ENCODE measurements around the gene CFDP1. TPM values are rescaled to one million over a fixed set of nuclear protein-coding genes. Genes with fewer than 3 reads are reported as not detected.
A peak's percentile ranks its signal among the peaks of the same experiment; 100 is the strongest.

Gene CFDP1
- total and polyA plus RNA-seq, 12 donors = 40.6 to 129 (median 61.4) TPM

DNA sequence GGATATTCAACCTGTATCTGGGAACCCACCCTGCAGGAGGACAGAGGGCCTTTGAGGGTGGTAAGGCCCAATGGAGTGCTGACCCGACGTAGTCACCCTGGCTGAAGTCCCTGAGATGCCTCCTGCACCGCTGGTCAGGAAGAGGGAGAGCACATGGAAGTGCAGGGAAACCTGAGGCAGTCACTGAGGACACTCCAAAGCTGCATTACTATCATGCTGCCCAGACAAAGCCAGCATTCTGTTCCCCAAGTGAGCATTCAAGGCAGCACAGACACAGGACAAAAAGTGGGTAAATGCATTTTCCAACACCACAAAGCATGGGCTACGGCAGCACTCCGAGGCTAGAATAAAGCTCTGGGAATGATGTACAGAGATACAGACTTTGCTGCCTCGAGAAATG, 135.0 kb downstream of the CFDP1 start:
- no peak for TF ChIP-seq POLR2A (IDR thresholded peaks at IDR 0.05)
- TF ChIP-seq, protein P1, sequence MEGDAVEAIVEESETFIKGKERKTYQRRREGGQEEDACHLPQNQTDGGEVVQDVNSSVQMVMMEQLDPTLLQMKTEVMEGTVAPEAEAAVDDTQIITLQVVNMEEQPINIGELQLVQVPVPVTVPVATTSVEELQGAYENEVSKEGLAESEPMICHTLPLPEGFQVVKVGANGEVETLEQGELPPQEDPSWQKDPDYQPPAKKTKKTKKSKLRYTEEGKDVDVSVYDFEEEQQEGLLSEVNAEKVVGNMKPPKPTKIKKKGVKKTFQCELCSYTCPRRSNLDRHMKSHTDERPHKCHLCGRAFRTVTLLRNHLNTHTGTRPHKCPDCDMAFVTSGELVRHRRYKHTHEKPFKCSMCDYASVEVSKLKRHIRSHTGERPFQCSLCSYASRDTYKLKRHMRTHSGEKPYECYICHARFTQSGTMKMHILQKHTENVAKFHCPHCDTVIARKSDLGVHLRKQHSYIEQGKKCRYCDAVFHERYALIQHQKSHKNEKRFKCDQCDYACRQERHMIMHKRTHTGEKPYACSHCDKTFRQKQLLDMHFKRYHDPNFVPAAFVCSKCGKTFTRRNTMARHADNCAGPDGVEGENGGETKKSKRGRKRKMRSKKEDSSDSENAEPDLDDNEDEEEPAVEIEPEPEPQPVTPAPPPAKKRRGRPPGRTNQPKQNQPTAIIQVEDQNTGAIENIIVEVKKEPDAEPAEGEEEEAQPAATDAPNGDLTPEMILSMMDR (IDR thresholded peaks at IDR 0.05) = no peak
- H3K4me3 ChIP-seq = no peak overlapping the region
- H3K27me3 ChIP-seq = no peaks in the 10 kb centered on the region
- peaks cover 0 to 5% of the 10 kb centered on the region in 2 donors for H3K4me1 ChIP-seq (replicated peaks in 1 of 2)
- no peak overlapping the region for H3K27ac ChIP-seq
- H3K36me3 ChIP-seq (replicated peaks in 1 of 2) = peaks cover 0 to 16% of the 10 kb centered on the region in 2 donors
- 89 to 98% (median 91%) methylated on average over 3 to 6 of the region's 6 CpGs for WGBS, 4 donors
- intact Hi-C loops (cut with DNase I) = no loop called here
- DNase-seq = no peak
- H3K9me3 ChIP-seq (replicated peaks in 1 of 3) = no peaks in the 10 kb centered on the region

DNA sequence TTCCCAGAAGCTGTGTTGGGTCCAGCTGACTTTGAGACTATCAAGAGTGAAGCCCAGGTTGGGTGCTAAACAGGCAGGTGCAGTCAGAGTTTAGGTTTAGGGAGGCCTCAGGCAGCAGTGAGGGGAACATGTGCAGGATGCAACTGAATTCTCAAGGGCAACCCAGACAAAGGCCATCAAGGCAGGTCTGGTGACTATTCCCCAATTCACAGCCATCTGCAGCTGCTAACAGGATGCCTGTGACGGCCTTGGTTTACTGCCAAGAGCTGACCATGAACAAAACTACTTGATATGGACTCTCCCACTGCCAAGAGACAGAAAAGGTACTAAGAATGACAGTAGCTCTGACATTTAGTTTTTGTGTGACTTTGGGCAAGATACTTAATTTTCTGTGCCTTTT, 136.7 kb downstream of the CFDP1 start:
- peaks cover 0 to 10% of the 10 kb centered on the region in 2 donors for H3K36me3 ChIP-seq (replicated peaks in 1 of 2)
- WGBS, 4 donors = 17 to 31% (median 27%) methylated on average over 1 of the region's 1 CpG

DNA sequence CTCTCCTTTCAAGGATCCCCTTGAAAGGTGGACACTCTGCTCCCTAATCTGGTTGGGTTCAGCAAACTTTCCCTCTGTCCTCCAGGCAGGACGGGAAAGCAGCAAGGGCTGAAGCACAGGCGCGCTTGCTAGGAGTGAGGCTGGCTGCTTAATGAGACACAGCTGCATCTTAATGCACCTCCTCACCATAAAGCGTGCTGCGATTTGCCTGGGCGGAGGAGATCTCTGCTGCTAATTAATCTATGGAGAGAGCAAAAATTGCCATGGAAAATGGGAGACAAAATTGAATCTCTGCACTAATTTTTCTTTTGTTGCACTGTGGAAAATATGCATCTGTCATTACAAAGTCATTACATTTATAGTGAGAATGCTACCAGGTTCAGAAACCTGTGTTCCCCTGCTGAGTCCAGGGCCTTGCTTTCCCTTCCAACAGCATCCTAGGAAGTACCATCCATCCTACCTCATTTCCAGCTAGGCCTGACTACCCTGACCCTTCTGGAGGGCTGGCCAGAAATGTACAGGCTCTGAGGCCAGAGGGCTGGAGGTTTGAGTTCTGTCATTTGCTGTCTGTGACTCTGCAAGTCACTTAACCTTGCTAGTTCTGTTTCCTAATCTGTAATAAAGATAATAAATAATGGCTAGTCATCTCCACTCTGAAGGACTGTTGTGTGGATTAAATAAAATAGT, 138.4 kb downstream of the CFDP1 start:
- Histone ChIP-seq H3K9me3 (replicated peaks in 1 of 3) (no peaks in the 10 kb centered on the region), H3K4me3 (no peak overlapping the region), H3K36me3 (replicated peaks in 1 of 2) (no peaks in the 10 kb centered on the region), H3K27me3 (no peaks in the 10 kb centered on the region), H3K4me1 (replicated peaks in 1 of 2) (peaks cover 0 to 5% of the 10 kb centered on the region in 2 donors), H3K27ac (no peak overlapping the region)
- intact Hi-C loops (cut with DNase I) = no loop called here
- WGBS, 4 donors = 91 to 96% (median 94%) methylated on average over 6 of the region's 6 CpGs
- DNase-seq = no peak
- TF ChIP-seq, protein P1 (IDR thresholded peaks at IDR 0.05) = no peak
- TF ChIP-seq POLR2A (IDR thresholded peaks at IDR 0.05) = no peak

More for the DNA sequence above, 136.7 kb downstream of the CFDP1 start:
- intact Hi-C loops (cut with DNase I) = no loop called here
- DNase-seq = peak; percentile 52 to 91 (median 87)
- no peak overlapping the region for H3K4me3 ChIP-seq
- TF ChIP-seq, protein P1 (IDR thresholded peaks at IDR 0.05) = no peak
- TF ChIP-seq POLR2A (IDR thresholded peaks at IDR 0.05) = no peak
- H3K27ac ChIP-seq = peak overlapping the region in 3 of 5 donors; percentile 1 to 61 (median 13)
- no peaks in the 10 kb centered on the region for H3K27me3 ChIP-seq
- no peaks in the 10 kb centered on the region for H3K9me3 ChIP-seq (replicated peaks in 1 of 3)
- H3K4me1 ChIP-seq (replicated peaks in 1 of 2) = peaks cover 0 to 5% of the 10 kb centered on the region in 2 donors

DNA sequence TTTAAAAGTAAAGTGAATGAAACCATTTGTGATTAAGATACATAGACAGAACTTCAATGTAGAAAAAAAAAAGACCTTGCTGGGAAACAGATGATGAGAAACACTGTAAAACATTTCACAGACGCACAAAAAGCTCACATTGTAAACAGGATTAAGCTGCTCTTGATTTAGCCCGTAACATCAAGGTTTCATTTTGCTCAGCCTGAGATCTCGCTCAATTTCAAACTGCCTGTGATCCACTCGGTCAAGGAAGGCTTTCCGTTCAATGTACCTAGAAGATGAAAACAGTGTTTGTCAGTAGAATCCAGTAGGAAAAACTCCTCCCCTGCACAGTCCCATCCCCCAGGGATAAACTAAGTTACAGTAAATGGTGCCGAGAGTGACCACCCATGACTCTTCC, 139.5 kb downstream of the CFDP1 start:
- 91 to 96% (median 92%) methylated on average over 6 of the region's 6 CpGs for WGBS, 4 donors
- Histone ChIP-seq H3K27ac (no peak overlapping the region), H3K27me3 (no peaks in the 10 kb centered on the region), H3K4me3 (no peak overlapping the region), H3K9me3 (replicated peaks in 1 of 3) (no peaks in the 10 kb centered on the region), H3K4me1 (replicated peaks in 1 of 2) (peaks cover 0 to 9% of the 10 kb centered on the region in 2 donors), H3K36me3 (replicated peaks in 1 of 2) (no peaks in the 10 kb centered on the region)
- DNase-seq = no peak
- TF ChIP-seq, protein P1 (IDR thresholded peaks at IDR 0.05) = no peak
- no peak for TF ChIP-seq POLR2A (IDR thresholded peaks at IDR 0.05)
- intact Hi-C loops (cut with DNase I) = no loop called here

Measured in adrenal gland (tissue), 12 donors.